IPS-NIHi11 (cell line): ENCODE measurements around the gene NAA25.
"Not testable (repeated sequence)": the region's sequence is repeated elsewhere in the genome, so short reads cannot be mapped to it uniquely, and the experiment has no call there.

Experiments
- DNase-seq: peaks from one replicate; pipeline ENCODE4 v3.0.0; 2012; ENCODE audit warnings: mixed read lengths, low spot score

NAA25 gene

DNA sequence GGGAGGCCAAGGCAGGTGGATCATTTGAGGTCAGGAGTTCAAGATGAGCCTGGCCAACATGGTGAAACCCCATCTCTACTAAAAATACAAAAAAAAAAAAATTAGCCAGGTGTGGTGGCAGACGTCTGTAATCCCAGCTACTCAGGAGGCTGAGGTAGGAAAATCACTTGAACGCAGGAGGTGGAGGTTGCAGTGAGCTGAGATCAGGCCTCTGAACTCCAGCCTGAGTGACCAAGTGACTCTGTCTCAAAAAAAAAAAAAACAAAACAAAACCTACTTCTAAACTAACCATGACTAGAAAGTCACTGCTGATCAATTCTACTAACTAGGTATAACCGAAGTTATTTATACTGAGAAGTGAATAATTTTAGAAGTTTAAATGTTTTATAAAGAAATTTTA lies 99.0 kb downstream of the NAA25 start:
- DNase-seq = not testable (repeated sequence)

DNA sequence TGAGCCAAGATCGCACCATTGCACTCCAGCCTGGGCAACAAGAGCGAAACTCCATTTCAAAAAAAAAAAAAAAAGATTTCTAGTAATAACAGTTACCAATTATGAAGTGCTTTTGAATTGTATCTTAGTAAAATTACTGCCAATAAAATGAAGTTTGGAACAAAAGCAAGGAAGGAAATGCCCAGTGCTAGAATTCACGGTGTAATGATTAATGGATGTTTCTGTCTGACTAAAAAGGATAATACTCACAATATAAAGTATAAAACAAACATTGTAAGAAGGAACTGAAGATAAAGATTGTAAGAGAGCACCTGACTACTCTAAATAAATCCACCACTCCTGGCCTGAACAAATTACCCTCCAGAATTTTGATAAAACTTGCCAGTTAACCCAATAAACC lies 99.7 kb downstream of the NAA25 start:
- no peak for DNase-seq

DNA sequence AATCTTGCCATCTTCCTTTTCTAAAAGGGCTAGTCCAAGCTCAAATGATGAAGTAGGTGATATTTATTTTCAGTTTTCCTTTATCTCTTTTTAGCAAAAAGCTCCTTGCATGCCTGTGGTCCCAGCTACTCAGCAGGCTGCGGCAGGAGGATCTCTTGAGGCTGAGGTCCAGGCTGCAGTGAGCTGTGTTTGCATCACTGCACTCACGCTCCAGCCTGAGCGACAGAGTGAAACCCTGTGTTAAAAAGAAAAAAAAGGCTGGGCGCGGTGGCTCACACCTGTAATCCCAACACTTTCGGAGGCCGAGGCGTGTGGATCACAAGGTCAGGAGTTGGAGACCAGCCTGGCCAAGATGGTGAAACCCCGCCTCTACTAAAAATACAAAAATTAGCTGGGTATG lies 100.6 kb downstream of the NAA25 start:
- no peak for DNase-seq

DNA sequence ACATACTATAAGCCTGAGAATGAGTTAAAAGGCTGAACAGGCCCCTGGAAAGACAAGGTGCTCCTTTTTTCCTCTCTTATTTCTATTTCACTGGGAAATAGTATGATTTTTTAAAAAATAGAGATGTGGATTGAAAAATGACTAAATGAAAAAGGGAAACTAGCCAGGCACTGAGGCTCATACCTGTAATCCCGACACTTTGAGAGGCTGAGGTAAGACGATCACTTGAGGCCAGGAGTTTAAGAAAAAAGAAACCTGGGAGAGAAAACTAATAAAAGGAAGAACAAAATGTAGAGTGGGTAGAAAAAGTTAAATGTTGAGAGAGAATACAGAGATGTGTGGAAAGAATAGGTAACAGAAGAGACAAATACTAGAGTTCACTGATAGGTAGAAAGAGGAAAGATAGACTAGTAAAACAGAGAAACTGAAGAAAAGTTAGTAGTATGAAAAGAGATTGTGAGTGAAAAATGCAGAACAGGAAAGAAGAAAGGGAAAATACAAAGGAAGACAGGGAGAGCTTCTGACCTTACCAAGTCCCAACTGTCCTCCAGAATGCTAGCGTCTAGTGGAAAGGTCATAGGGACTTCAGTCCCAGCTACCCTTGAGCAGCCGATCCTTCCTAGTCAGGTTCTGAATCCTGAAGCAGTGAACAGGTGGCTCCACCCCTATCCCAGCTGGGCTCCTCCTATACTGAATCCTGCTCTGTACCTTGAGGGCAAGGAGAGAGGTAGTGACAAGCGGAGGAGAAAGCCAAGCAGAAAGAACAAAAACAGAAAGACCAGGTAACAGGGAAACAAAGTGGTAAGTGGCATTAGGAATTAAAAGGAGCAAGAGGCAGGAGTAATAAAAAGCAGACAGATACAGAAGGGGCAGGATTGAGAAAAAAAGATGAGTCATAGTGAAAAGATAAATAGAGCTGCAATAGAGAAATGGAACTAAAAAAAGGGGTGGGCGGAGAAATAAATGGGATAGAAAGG lies 102.9 kb downstream of the NAA25 start:
- DNase-seq = peak; percentile 75

DNA sequence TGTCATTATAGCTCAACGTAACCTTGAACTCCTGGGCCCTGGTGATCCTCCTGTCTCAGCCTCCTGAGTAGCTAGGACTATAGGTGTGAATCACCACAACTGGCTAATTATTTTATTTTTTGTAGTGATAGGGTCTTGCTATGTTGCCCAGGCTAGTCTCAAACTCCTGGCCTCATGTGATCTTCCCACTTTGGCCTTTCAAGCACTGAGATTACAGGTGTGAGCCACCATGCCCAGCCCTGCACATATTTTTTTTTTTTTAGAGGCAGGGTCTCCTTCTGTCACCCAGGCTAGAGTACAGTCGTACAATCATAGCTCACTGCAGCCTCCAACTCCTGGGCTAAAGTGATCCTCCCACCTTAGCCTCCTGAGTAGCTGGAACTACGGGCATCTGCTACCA lies 104.5 kb downstream of the NAA25 start:
- no peak for DNase-seq

- DNase-seq = no peak
These were observed 107.0 kb downstream of the NAA25 start for GRCh38 chr12:112001576-112001975.

DNA sequence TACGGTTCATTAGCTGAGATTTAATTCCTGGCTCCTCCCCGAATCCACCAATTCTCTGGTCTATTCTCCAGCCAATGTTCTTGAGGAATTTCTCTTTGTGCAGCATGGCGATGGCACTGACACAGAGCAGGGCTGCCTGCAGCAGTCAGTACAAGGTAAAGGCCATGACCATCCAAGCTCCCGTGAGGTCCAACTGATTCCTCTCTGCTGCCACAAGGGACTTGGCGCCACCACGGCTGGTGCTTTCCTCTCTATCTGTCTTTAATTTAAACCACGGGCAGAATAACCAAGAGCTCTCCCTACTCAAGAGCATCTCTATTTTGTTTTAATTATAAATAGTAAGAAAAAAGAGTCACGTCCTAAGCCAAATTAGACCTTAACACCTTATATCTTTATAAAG lies 107.8 kb downstream of the NAA25 start:
- no peak for DNase-seq

- DNase-seq = not testable (repeated sequence)
These were observed 109.5 kb downstream of the NAA25 start for GRCh38 chr12:111999129-111999528.

DNA sequence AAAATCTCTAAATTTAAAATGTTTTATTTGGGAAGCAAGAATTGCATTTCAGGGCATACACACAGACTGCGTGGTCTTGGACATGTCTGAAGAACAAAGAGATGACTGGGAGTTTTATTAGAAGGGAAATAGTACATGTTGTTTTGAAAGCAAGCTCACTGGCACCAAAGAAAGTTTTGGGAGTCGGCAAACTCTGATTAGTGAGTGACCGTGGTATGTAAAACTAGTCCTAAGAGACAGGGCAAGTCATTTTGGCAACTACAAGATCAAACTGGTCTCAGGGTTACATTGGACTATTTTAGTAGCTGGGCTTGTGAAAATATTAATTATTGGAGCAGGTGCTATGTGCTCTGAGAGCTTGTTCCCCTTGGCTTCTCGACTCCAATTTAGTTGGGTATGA lies 110.6 kb downstream of the NAA25 start:
- no peak for DNase-seq

GRCh38 chr12:111997300-111997699 lies 111.3 kb downstream of the NAA25 start:
- DNase-seq = no peak

DNA sequence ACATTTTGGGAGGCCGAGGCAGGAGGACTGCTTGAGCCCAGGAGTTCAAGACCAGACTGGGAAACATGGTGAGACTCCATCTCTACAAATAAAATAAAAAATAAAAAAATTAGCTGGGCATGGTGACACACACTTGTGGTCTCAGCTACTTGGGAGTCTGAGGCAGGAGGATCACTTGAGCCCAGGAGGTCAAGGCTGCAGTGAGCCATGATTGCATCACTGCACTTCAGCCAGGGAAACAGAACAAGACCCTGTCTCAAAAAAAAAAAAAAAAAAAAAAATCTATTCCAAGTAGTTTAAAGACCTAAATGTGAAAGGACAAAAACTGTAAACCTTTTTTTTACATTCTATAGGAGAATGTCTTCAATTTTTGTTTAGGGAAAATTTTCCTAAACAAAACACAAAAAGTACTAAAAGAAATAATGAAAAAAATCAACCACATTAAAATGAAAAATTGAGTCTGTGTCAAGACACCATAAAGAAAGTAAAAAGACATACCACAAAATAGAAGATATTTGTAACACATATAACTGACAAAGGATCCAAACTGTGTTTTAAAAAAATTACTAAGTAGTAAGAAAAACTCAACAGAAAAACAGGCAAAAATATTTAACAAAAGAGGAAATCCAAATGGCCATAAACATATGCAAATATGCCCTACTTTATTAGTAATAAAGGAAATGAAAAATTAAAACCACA lies 112.7 kb downstream of the NAA25 start:
- no peak for DNase-seq

- DNase-seq = not testable (repeated sequence)
These were observed 114.1 kb downstream of the NAA25 start for GRCh38 chr12:111994211-111995111.

- no peak for DNase-seq
These were observed 115.1 kb downstream of the NAA25 start for GRCh38 chr12:111993292-111994150.

GRCh38 chr12:111992464-111992863 lies 116.1 kb downstream of the NAA25 start:
- no peak for DNase-seq

GRCh38 chr12:111991946-111992345 lies 116.6 kb downstream of the NAA25 start:
- DNase-seq = no peak

DNA sequence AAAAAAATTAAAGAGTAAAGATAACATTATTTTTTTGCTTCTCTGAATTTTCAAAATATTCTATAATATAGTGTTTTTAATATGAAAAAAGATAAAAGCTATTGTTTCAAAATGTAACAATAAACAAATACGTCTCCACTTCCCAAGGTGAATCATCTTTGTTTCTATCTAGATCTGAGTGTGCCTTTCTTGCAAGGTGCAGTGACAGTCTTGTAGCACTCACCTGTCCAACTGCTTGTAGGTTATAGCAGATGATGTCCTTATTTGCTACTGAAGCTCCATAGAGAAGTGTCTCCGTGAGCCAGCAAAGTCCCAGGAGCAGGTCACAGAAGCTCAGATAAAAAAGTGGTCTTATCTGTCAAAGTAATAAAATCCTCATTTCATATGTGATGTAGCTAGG lies 117.0 kb downstream of the NAA25 start:
- DNase-seq = no peak

GRCh38 chr12:111984820-111985219 lies 123.8 kb downstream of the NAA25 start:
- no peak for DNase-seq

DNA sequence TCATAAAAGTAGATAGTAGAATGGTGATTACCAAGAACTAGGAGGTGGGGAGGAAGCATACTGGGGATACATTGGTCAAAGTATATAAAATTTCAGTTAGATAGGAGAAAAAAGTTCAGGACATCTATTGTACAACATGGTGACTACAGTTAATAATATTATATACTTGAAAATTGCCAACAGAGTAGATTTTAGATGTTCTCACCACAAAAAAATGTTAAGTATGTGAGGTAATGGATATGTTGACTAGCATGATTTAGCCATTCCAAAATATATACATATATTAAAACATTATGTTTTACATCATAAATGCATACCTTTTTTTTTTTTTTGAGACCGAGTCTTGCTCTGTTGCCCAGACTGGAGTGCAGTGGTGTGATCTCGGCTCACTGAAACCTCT lies 126.6 kb downstream of the NAA25 start:
- DNase-seq = no peak

GRCh38 chr12:111980598-111980997 lies 128.0 kb downstream of the NAA25 start:
- no peak for DNase-seq

DNA sequence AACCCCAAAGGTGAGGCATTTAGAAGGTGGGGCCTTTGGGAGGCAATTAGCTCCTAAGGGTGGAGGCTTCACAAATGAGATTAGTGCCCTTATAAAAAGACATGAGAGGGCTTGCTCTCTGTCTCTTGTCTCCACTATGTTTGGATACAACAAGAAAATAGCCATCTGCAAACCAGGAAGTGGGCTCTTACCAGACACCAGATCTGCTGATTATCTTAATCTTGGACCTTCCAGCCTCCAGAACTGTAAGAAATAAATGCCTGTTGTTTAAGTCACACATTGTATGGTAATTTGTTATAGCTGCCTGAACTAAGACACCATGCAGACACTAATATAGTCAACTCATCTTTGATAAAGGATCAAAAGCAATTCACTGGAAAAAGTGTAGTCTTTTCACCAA lies 130.0 kb downstream of the NAA25 start:
- DNase-seq = no peak

DNA sequence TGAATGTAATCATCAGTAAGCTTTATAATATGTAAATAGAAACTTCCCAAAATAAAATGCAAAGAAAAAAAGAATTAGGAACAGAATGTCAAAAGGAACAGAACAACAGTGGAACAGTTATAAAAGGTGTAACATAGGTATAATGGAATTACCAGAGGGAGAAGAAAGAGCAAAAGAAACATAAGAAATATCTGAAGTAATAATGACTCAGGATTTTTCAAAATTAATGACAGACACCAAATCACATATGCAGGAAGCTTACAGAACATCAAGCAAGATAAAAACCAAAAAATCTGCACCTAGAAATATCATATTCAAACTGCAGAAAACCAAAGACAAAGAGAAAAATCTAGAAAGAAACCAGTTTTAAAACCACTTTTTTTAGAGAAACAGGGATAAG lies 131.7 kb downstream of the NAA25 start:
- DNase-seq = no peak
